ENCODE measurements around the gene JAKMIP1. TPM values are rescaled to one million over a fixed set of nuclear protein-coding genes. Genes with fewer than 3 reads are reported as not detected.

Gene JAKMIP1
- total RNA-seq, 1 experiment from 2014 or later: not detected

- TF ChIP-seq REST (IDR thresholded peaks at IDR 0.05; ENCODE audit: insufficient read depth in 1 of 2, low read depth in 2 of 2, low read length in 1 of 2): no peak
- TF ChIP-seq POLR2AphosphoS5 (IDR thresholded peaks at IDR 0.05; ENCODE audit: low read depth, low read length): no peak
- no peak for TF ChIP-seq CTCF (IDR thresholded peaks at IDR 0.05)
- no peak for TF ChIP-seq SIN3A (IDR thresholded peaks at IDR 0.05; ENCODE audit: borderline replicate concordance, insufficient read depth, low read depth, low read length)
- no peak for TF ChIP-seq TCF7L2 (IDR thresholded peaks at IDR 0.05; ENCODE audit: low read depth, low read length)
- H3K4me3 ChIP-seq (ENCODE audit: low read depth in 2 of 2, low read length in 2 of 2): no peak overlapping the region
- H3K27ac ChIP-seq (ENCODE audit: low read length): no peak overlapping the region
- ATAC-seq (no peak), DNase-seq (ENCODE audit: low read depth, low spot score) (no peak)
- H3K4me1 ChIP-seq (ENCODE audit: control insufficient read depth, insufficient read depth, low read length): no peaks in the 10 kb centered on the region
- BruUV-seq (replicated peaks): no TSS peak
- H3K27me3 ChIP-seq (ENCODE audit: control insufficient read depth, insufficient read depth, low read length): no peaks in the 10 kb centered on the region; the same call in 1 of the 2 replicates
- in situ Hi-C loops (cut with HindIII; ENCODE audit: low pct_unique_long_range_greater_than_20kb, low sequenced_read_pairs): no loop called here
- intact Hi-C loops (cut with micrococcal nuclease; ENCODE audit: unreplicated experiment): no loop called here
- H3K9me3 ChIP-seq (ENCODE audit: control insufficient read depth, insufficient read depth, low read depth, low read length): no peaks in the 10 kb centered on the region
- CTCF ChIA-PET: interaction anchor here (0.6 kb wide), 1 partner anchor 99 kb away, joined by 3 read pairs; no protein-coding TSS in a partner anchor
- POLR2A ChIA-PET: no interaction called here
- no peaks in the 10 kb centered on the region for H3K36me3 ChIP-seq (ENCODE audit: control insufficient read depth, insufficient read depth, low read length)
Observed at GRCh38 chr4:6017800-6018199, 182.5 kb downstream of the JAKMIP1 start.

GRCh38 chr4:6017030-6017429 lies 183.3 kb downstream of the JAKMIP1 start:
- ATAC-seq (no peak), DNase-seq (ENCODE audit: low read depth, low spot score) (no peak)
- TF ChIP-seq CTCF (IDR thresholded peaks at IDR 0.05): no peak
- no peak for TF ChIP-seq SIN3A (IDR thresholded peaks at IDR 0.05; ENCODE audit: borderline replicate concordance, insufficient read depth, low read depth, low read length)
- TF ChIP-seq REST (IDR thresholded peaks at IDR 0.05; ENCODE audit: insufficient read depth in 1 of 2, low read depth in 2 of 2, low read length in 1 of 2): no peak
- no peak for TF ChIP-seq TCF7L2 (IDR thresholded peaks at IDR 0.05; ENCODE audit: low read depth, low read length)
- no peak for TF ChIP-seq POLR2AphosphoS5 (IDR thresholded peaks at IDR 0.05; ENCODE audit: low read depth, low read length)
- no peak overlapping the region for H3K4me3 ChIP-seq (ENCODE audit: low read depth in 2 of 2, low read length in 2 of 2)
- CTCF ChIA-PET: no interaction called here
- H3K36me3 ChIP-seq (ENCODE audit: control insufficient read depth, insufficient read depth, low read length): no peaks in the 10 kb centered on the region
- intact Hi-C loops (cut with micrococcal nuclease; ENCODE audit: unreplicated experiment): no loop called here
- no peak overlapping the region for H3K27ac ChIP-seq (ENCODE audit: low read length)
- H3K9me3 ChIP-seq (ENCODE audit: control insufficient read depth, insufficient read depth, low read depth, low read length): no peaks in the 10 kb centered on the region
- POLR2A ChIA-PET: no interaction called here
- in situ Hi-C loops (cut with HindIII; ENCODE audit: low pct_unique_long_range_greater_than_20kb, low sequenced_read_pairs): no loop called here
- no peaks in the 10 kb centered on the region for H3K4me1 ChIP-seq (ENCODE audit: control insufficient read depth, insufficient read depth, low read length)
- no peaks in the 10 kb centered on the region for H3K27me3 ChIP-seq (ENCODE audit: control insufficient read depth, insufficient read depth, low read length)
- BruUV-seq (replicated peaks): no TSS peak
